Mesendoderm (in vitro differentiated cells): ENCODE results near the gene RAB2B.
"Not testable (repeated sequence)": the region's sequence is repeated elsewhere in the genome, so short reads cannot be mapped to it uniquely, and the experiment has no call there.

Source experiments
- DNase-seq: peaks from one replicate; pipeline ENCODE4 v3.0.0; 2013
- H2AK5ac ChIP-seq: 2 replicates; pipeline ENCODE4 v1.6.1; 2013; ENCODE audit warnings: low read length, inconsistent platforms
- H2BK120ac ChIP-seq: 2 replicates; pipeline ENCODE4 v1.6.1; 2013; ENCODE audit warnings: low read depth, mild to moderate bottlenecking, low read length, moderate library complexity, mixed read lengths
- H2BK15ac ChIP-seq: replicated peaks from 2 replicates; pipeline ENCODE4 v1.6.1; 2013; ENCODE audit warnings: low read depth, mild to moderate bottlenecking, moderate library complexity
- H2BK5ac ChIP-seq: 2 replicates; pipeline ENCODE4 v1.6.1; 2013; ENCODE audit warnings: low read length, inconsistent platforms
- H3K18ac ChIP-seq: 2 replicates; pipeline ENCODE4 v1.6.1; 2013; ENCODE audit warnings: mild to moderate bottlenecking, low read length, mixed read lengths
- H3K23ac ChIP-seq: one replicate; pipeline ENCODE4 v1.6.1; 2013; ENCODE audit warnings: low read length
- H3K27ac ChIP-seq: 2 replicates; pipeline ENCODE4 v1.5.1; 2013; ENCODE audit warnings: low read depth, mild to moderate bottlenecking, inconsistent platforms, low read length, moderate library complexity
- H3K27me3 ChIP-seq: 2 replicates; pipeline ENCODE4 v1.6.1; 2013; ENCODE audit warnings: low read length, control low read depth, mild to moderate bottlenecking, inconsistent platforms; ENCODE audit not compliant: insufficient read depth, poor library complexity
- H3K36me3 ChIP-seq: 2 replicates; pipeline ENCODE4 v1.6.1; 2013; ENCODE audit warnings: low read length, inconsistent platforms; ENCODE audit not compliant: control insufficient read depth, insufficient read depth
- H3K4ac ChIP-seq: one replicate; pipeline ENCODE4 v1.6.1; 2013; ENCODE audit warnings: low read depth, mild to moderate bottlenecking, low read length, moderate library complexity
- H3K4me1 ChIP-seq: 2 replicates; pipeline ENCODE4 v1.6.1; 2013; ENCODE audit warnings: low read depth, low read length, inconsistent platforms; ENCODE audit not compliant: control insufficient read depth
- H3K4me2 ChIP-seq: 2 replicates; pipeline ENCODE4 v1.6.1; 2013; ENCODE audit warnings: low read length
- H3K4me3 ChIP-seq: 2 replicates; pipeline ENCODE4 v1.5.1; 2013; ENCODE audit warnings: mild to moderate bottlenecking, low read length
- H3K56ac ChIP-seq: one replicate; pipeline ENCODE4 v1.6.1; 2013; ENCODE audit warnings: low read length
- H3K79me1 ChIP-seq: 2 replicates; pipeline ENCODE4 v1.6.1; 2013; ENCODE audit warnings: low read length, inconsistent platforms
- H3K79me2 ChIP-seq: 2 replicates; pipeline ENCODE4 v1.6.1; 2013; ENCODE audit warnings: mild to moderate bottlenecking, low read length; ENCODE audit not compliant: control insufficient read depth, insufficient read depth
- H3K9ac ChIP-seq: 2 replicates; pipeline ENCODE4 v1.6.1; 2013; ENCODE audit warnings: low read length, inconsistent platforms
- H4K5ac ChIP-seq: one replicate; pipeline ENCODE4 v1.6.1; 2013; ENCODE audit warnings: low read length
- H4K8ac ChIP-seq: one replicate; pipeline ENCODE4 v1.6.1; 2013; ENCODE audit warnings: low read depth, mild to moderate bottlenecking, control low read depth, low read length, moderate library complexity
- WGBS: extraction: QIAGEN DNeasy Blood & Tissue Kit; methylation state at CpG from one replicate; pipeline ENCODE4 v1.1.7; 2013; ENCODE audit warnings: low lambda C conversion rate, missing lambda C conversion rate; ENCODE audit not compliant: insufficient coverage; ENCODE audit errors: extremely low coverage; 5-methylcytosine and 5-hydroxymethylcytosine counted together

Gene RAB2B

GRCh38 chr14:21449899-21450216, 26.9 kb downstream of the RAB2B start:
- no peak overlapping the region for H3K27ac ChIP-seq
- H3K36me3 ChIP-seq = no peaks in the 10 kb centered on the region
- no peak overlapping the region for H2BK15ac ChIP-seq
- no peak overlapping the region for H2BK5ac ChIP-seq
- H3K4ac ChIP-seq = no peak overlapping the region
- H4K5ac ChIP-seq = no peak overlapping the region
- no peak overlapping the region for H4K8ac ChIP-seq
- no peaks in the 10 kb centered on the region for H3K27me3 ChIP-seq
- DNase-seq = no peak
- no peak overlapping the region for H3K23ac ChIP-seq
- H2BK120ac ChIP-seq = no peak overlapping the region
- H3K9ac ChIP-seq = no peak overlapping the region
- no CpG with 5 or more reads among the region's 1 CpG for WGBS
- H3K18ac ChIP-seq = no peak overlapping the region
- H3K4me2 ChIP-seq = no peak overlapping the region
- H2AK5ac ChIP-seq = no peak overlapping the region
- H3K79me1 ChIP-seq = no peaks in the 10 kb centered on the region
- H3K79me2 ChIP-seq = peaks cover 60% of the 10 kb centered on the region
- H3K4me3 ChIP-seq = no peak overlapping the region
- H3K56ac ChIP-seq = no peak overlapping the region
- no peaks in the 10 kb centered on the region for H3K4me1 ChIP-seq

GRCh38 chr14:21442657-21443056, 34.1 kb downstream of the RAB2B start:
- H3K4me1 ChIP-seq, DNase-seq, H2AK5ac ChIP-seq, H3K23ac ChIP-seq, H3K4me2 ChIP-seq, H4K8ac ChIP-seq, H3K18ac ChIP-seq, H3K36me3 ChIP-seq, H3K27me3 ChIP-seq, H3K4me3 ChIP-seq, H2BK5ac ChIP-seq, H3K79me1 ChIP-seq, H2BK120ac ChIP-seq, H2BK15ac ChIP-seq, H3K27ac ChIP-seq, H3K56ac ChIP-seq, H4K5ac ChIP-seq, H3K9ac ChIP-seq, H3K4ac ChIP-seq: not testable (repeated sequence)
- H3K79me2 ChIP-seq = peaks cover 47% of the 10 kb centered on the region
- no CpG with 5 or more reads among the region's 1 CpG for WGBS

- H4K8ac ChIP-seq = no peak overlapping the region
- H2BK15ac ChIP-seq = no peak overlapping the region
- no peak overlapping the region for H3K4me3 ChIP-seq
- peaks cover 40% of the 10 kb centered on the region for H3K79me2 ChIP-seq
- H3K56ac ChIP-seq = no peak overlapping the region
- no peaks in the 10 kb centered on the region for H3K4me1 ChIP-seq
- no peak overlapping the region for H4K5ac ChIP-seq
- no peak overlapping the region for H3K27ac ChIP-seq
- peak; percentile 47 for DNase-seq
- no peak overlapping the region for H3K4me2 ChIP-seq
- no peak overlapping the region for H2BK120ac ChIP-seq
- H3K27me3 ChIP-seq = no peaks in the 10 kb centered on the region
- no peak overlapping the region for H2AK5ac ChIP-seq
- H3K79me1 ChIP-seq = peaks cover 7% of the 10 kb centered on the region
- H3K36me3 ChIP-seq = no peaks in the 10 kb centered on the region
- H2BK5ac ChIP-seq = no peak overlapping the region
- H3K18ac ChIP-seq = no peak overlapping the region
- H3K9ac ChIP-seq = no peak overlapping the region
- no peak overlapping the region for H3K23ac ChIP-seq
- H3K4ac ChIP-seq = no peak overlapping the region
Observed at GRCh38 chr14:21440859-21441258, 35.9 kb downstream of the RAB2B start.

- H3K18ac ChIP-seq = peak overlapping the region; percentile 81
Observed at GRCh38 chr14:21437063-21437901, 39.5 kb downstream of the RAB2B start.

GRCh38 chr14:21436567-21437062, 40.1 kb downstream of the RAB2B start:
- H3K79me1 ChIP-seq = peaks cover 12% of the 10 kb centered on the region
- peak overlapping the region; percentile 92 for H3K4me3 ChIP-seq
- no peaks in the 10 kb centered on the region for H3K27me3 ChIP-seq
- no peaks in the 10 kb centered on the region for H3K4me1 ChIP-seq
- H3K4ac ChIP-seq = peak overlapping the region; percentile 85
- H2BK5ac ChIP-seq = no peak overlapping the region
- no peak overlapping the region for H4K5ac ChIP-seq
- H2BK15ac ChIP-seq = no peak overlapping the region
- DNase-seq = no peak
- H3K27ac ChIP-seq = no peak overlapping the region
- H3K9ac ChIP-seq = peak overlapping the region; percentile 72
- H3K79me2 ChIP-seq = peaks cover 55% of the 10 kb centered on the region
- H3K56ac ChIP-seq = peak overlapping the region; percentile 94
- no peak overlapping the region for H2BK120ac ChIP-seq
- H3K36me3 ChIP-seq = no peaks in the 10 kb centered on the region
- WGBS = no CpG with 5 or more reads among the region's 11 CpGs
- H3K18ac ChIP-seq = peak overlapping the region; percentile 81
- no peak overlapping the region for H2AK5ac ChIP-seq
- H4K8ac ChIP-seq = no peak overlapping the region
- H3K4me2 ChIP-seq = peak overlapping the region; percentile 51
- no peak overlapping the region for H3K23ac ChIP-seq

More at GRCh38 chr14:21437063-21437901, 39.5 kb downstream of the RAB2B start:
- no CpG with 5 or more reads among the region's 33 CpGs for WGBS
- H3K36me3 ChIP-seq = no peaks in the 10 kb centered on the region
- H3K79me1 ChIP-seq = peaks cover 11% of the 10 kb centered on the region
- H2AK5ac ChIP-seq = no peak overlapping the region
- peak overlapping the region; percentile 85 for H3K4ac ChIP-seq
- no peak overlapping the region for H3K23ac ChIP-seq
- peak overlapping the region; percentile 19 for H2BK5ac ChIP-seq
- no peak overlapping the region for H4K5ac ChIP-seq
- peak overlapping the region; percentile 79 for H4K8ac ChIP-seq
- DNase-seq = peak; percentile 100
- no peaks in the 10 kb centered on the region for H3K4me1 ChIP-seq
- H2BK15ac ChIP-seq = no peak overlapping the region
- peak overlapping the region; percentile 51 for H3K4me2 ChIP-seq
- H3K79me2 ChIP-seq = peaks cover 60% of the 10 kb centered on the region
- peak overlapping the region; percentile 67 for H3K27ac ChIP-seq
- peak overlapping the region; percentile 86 for H3K9ac ChIP-seq
- no peaks in the 10 kb centered on the region for H3K27me3 ChIP-seq
- no peak overlapping the region for H2BK120ac ChIP-seq
- peak overlapping the region; percentile 94 for H3K56ac ChIP-seq
- H3K4me3 ChIP-seq = peak overlapping the region; percentile 92
